Memory B cell (primary cell): ENCODE data around the gene ZNF774.

Experiments
- ATAC-seq: fragments of 150-1000 bp; cut with Tn5 transposase; 2 replicates; pipeline ENCODE4 v1.10.0; 2021; ENCODE audit warnings: low read depth, mild to moderate bottlenecking, moderate library complexity
- DNase-seq, 2 donors: peaks; one replicate each; pipeline ENCODE4 v3.0.0; 2022; ENCODE audit warnings: low spot score in 2 of 2
- H3K27ac Mint-ChIP-seq: one replicate; pipeline ENCODE4 v1.8.0; 2022; ENCODE audit warnings: mild to moderate bottlenecking, moderate library complexity, mixed read lengths
- H3K27me3 Mint-ChIP-seq: one replicate; pipeline ENCODE4 v1.8.0; 2022; ENCODE audit warnings: mixed read lengths
- H3K36me3 Mint-ChIP-seq: one replicate; pipeline ENCODE4 v1.8.0; 2022; ENCODE audit warnings: mild to moderate bottlenecking, mixed read lengths
- H3K4me1 Mint-ChIP-seq: one replicate; pipeline ENCODE4 v1.8.0; 2022; ENCODE audit warnings: mixed read lengths
- H3K4me3 Mint-ChIP-seq: one replicate; pipeline ENCODE4 v1.8.0; 2022; ENCODE audit warnings: mild to moderate bottlenecking, moderate library complexity, mixed read lengths
- H3K9me3 Mint-ChIP-seq: one replicate; pipeline ENCODE4 v1.8.0; 2022; ENCODE audit warnings: mixed read lengths

Gene ZNF774

GRCh38 chr15:90358124-90359033, 6.3 kb downstream of the ZNF774 start:
- Mint-ChIP-seq H3K36me3 (no peaks in the 10 kb centered on the region), H3K27ac (no peak overlapping the region)

GRCh38 chr15:90360746-90361145, 8.7 kb downstream of the ZNF774 start:
- no peak for DNase-seq
- Mint-ChIP-seq H3K27me3 (peaks cover 1% of the 10 kb centered on the region), H3K4me3 (no peak overlapping the region), H3K9me3 (no peaks in the 10 kb centered on the region), H3K36me3 (no peaks in the 10 kb centered on the region), H3K4me1 (no peaks in the 10 kb centered on the region), H3K27ac (no peak overlapping the region)
- ATAC-seq: no peak

More at GRCh38 chr15:90358124-90359033, 6.3 kb downstream of the ZNF774 start:
- Mint-ChIP-seq H3K27me3 (no peaks in the 10 kb centered on the region), H3K9me3 (no peaks in the 10 kb centered on the region), H3K4me1 (no peaks in the 10 kb centered on the region), H3K4me3 (no peak overlapping the region)
- ATAC-seq: no peak
- DNase-seq: no peak

GRCh38 chr15:90362936-90363212, 10.8 kb downstream of the ZNF774 start:
- H3K36me3 Mint-ChIP-seq: no peaks in the 10 kb centered on the region
- ATAC-seq (no peak), DNase-seq (no peak)
- H3K4me3 Mint-ChIP-seq: no peak overlapping the region
- peaks cover 1% of the 10 kb centered on the region for H3K27me3 Mint-ChIP-seq
- no peaks in the 10 kb centered on the region for H3K4me1 Mint-ChIP-seq
- H3K9me3 Mint-ChIP-seq: no peaks in the 10 kb centered on the region
- H3K27ac Mint-ChIP-seq: no peak overlapping the region

GRCh38 chr15:90364251-90364650, 12.2 kb downstream of the ZNF774 start:
- H3K4me1 Mint-ChIP-seq: no peaks in the 10 kb centered on the region
- ATAC-seq (no peak), DNase-seq (no peak)
- no peaks in the 10 kb centered on the region for H3K9me3 Mint-ChIP-seq
- peaks cover 1% of the 10 kb centered on the region for H3K27me3 Mint-ChIP-seq
- no peak overlapping the region for H3K27ac Mint-ChIP-seq
- H3K36me3 Mint-ChIP-seq: no peaks in the 10 kb centered on the region
- H3K4me3 Mint-ChIP-seq: no peak overlapping the region

- no peak for DNase-seq
- no peak for ATAC-seq
- Mint-ChIP-seq H3K4me1 (peaks cover 2% of the 10 kb centered on the region), H3K36me3 (no peaks in the 10 kb centered on the region), H3K4me3 (no peak overlapping the region), H3K27ac (no peak overlapping the region), H3K27me3 (peaks cover 1% of the 10 kb centered on the region), H3K9me3 (no peaks in the 10 kb centered on the region)
Measured at GRCh38 chr15:90365414-90366055, 13.5 kb downstream of the ZNF774 start.

GRCh38 chr15:90367576-90367975, 15.5 kb downstream of the ZNF774 start:
- H3K4me1 Mint-ChIP-seq: peaks cover 7% of the 10 kb centered on the region
- peaks cover 1% of the 10 kb centered on the region for H3K27me3 Mint-ChIP-seq
- no peak for ATAC-seq
- no peaks in the 10 kb centered on the region for H3K36me3 Mint-ChIP-seq
- H3K9me3 Mint-ChIP-seq: no peaks in the 10 kb centered on the region
- H3K4me3 Mint-ChIP-seq: no peak overlapping the region
- DNase-seq: no peak
- H3K27ac Mint-ChIP-seq: no peak overlapping the region

GRCh38 chr15:90375071-90375470, 23.0 kb downstream of the ZNF774 start:
- H3K4me1 Mint-ChIP-seq: peaks cover 14% of the 10 kb centered on the region
- H3K27ac Mint-ChIP-seq: no peak overlapping the region
- no peak overlapping the region for H3K4me3 Mint-ChIP-seq
- peaks cover 4% of the 10 kb centered on the region for H3K9me3 Mint-ChIP-seq
- ATAC-seq: no peak
- peaks cover 5% of the 10 kb centered on the region for H3K36me3 Mint-ChIP-seq
- H3K27me3 Mint-ChIP-seq: no peaks in the 10 kb centered on the region
- DNase-seq: no peak

- DNase-seq (no peak), ATAC-seq (peak; percentile 50)
- Mint-ChIP-seq H3K27ac (peak overlapping the region; percentile 81), H3K9me3 (peaks cover 7% of the 10 kb centered on the region), H3K36me3 (peaks cover 8% of the 10 kb centered on the region), H3K27me3 (no peaks in the 10 kb centered on the region), H3K4me3 (peak overlapping the region; percentile 44), H3K4me1 (peaks cover 10% of the 10 kb centered on the region)
Measured at GRCh38 chr15:90376789-90377188, 24.7 kb downstream of the ZNF774 start.

GRCh38 chr15:90379263-90379662, 27.2 kb downstream of the ZNF774 start:
- ATAC-seq: no peak

GRCh38 chr15:90381515-90381914, 29.4 kb downstream of the ZNF774 start:
- Mint-ChIP-seq H3K36me3 (peaks cover 6% of the 10 kb centered on the region), H3K27ac (no peak overlapping the region), H3K9me3 (peaks cover 7% of the 10 kb centered on the region), H3K27me3 (no peaks in the 10 kb centered on the region), H3K4me1 (peaks cover 11% of the 10 kb centered on the region), H3K4me3 (no peak overlapping the region)
- no peak for DNase-seq
- ATAC-seq: no peak

More at GRCh38 chr15:90379263-90379662, 27.2 kb downstream of the ZNF774 start:
- Mint-ChIP-seq H3K27ac (no peak overlapping the region), H3K9me3 (peaks cover 7% of the 10 kb centered on the region), H3K4me3 (no peak overlapping the region), H3K36me3 (peaks cover 8% of the 10 kb centered on the region), H3K4me1 (peaks cover 13% of the 10 kb centered on the region), H3K27me3 (no peaks in the 10 kb centered on the region)
- no peak for DNase-seq

- Mint-ChIP-seq H3K27ac (no peak overlapping the region), H3K36me3 (peaks cover 3% of the 10 kb centered on the region), H3K4me3 (no peak overlapping the region), H3K27me3 (no peaks in the 10 kb centered on the region), H3K9me3 (peaks cover 5% of the 10 kb centered on the region), H3K4me1 (peaks cover 6% of the 10 kb centered on the region)
- ATAC-seq (no peak), DNase-seq (no peak)
Measured at GRCh38 chr15:90382320-90382719, 30.2 kb downstream of the ZNF774 start.

- no peak for ATAC-seq
Measured at GRCh38 chr15:90386221-90386620, 34.1 kb downstream of the ZNF774 start.

GRCh38 chr15:90387534-90388461, 35.7 kb downstream of the ZNF774 start, which contains the start of gene IQGAP1:
TSS of gene IQGAP1 (plus strand) at chr15:90388242. CDS start at chr15:90388342, 100 bp downstream.
- Mint-ChIP-seq H3K27ac (peak within 1 kb of the TSS; percentile 92), H3K27me3 (no peaks in the 10 kb centered on the region), H3K9me3 (no peaks in the 10 kb centered on the region), H3K4me3 (peak within 1 kb of the TSS; percentile 93), H3K36me3 (peaks cover 15% of the 10 kb centered on the region), H3K4me1 (peaks cover 35% of the 10 kb centered on the region)
- DNase-seq (peak; percentile 86 to 95), ATAC-seq (peak; percentile 83)

More at GRCh38 chr15:90386221-90386620, 34.1 kb downstream of the ZNF774 start:
- Mint-ChIP-seq H3K4me1 (peaks cover 25% of the 10 kb centered on the region), H3K4me3 (peak overlapping the region; percentile 51), H3K36me3 (peaks cover 11% of the 10 kb centered on the region), H3K27me3 (no peaks in the 10 kb centered on the region), H3K9me3 (no peaks in the 10 kb centered on the region), H3K27ac (peak overlapping the region; percentile 79)
- no peak for DNase-seq
